Endothelial cell of umbilical vein (primary cell): ENCODE measurements around the gene UGT1A5. TPM values are rescaled to one million over a fixed set of nuclear protein-coding genes. Genes with fewer than 3 reads are reported as not detected.

Experiments
- BruUV-seq: library from RNA; stranded (reverse); fragments of 400-500 nt; replicated peaks from 2 replicates; lab custom pipeline; 2021; lab: Mats Ljungman, UMichigan
- CTCF ChIA-PET: fragments of 300-600, 350-600 bp; sonication (Branson Sonifier 250); formaldehyde crosslinking; loops from one replicate; lab custom pipeline; 2021; ENCODE audit warnings: antibody characterized with exemption, inconsistent platforms; lab: Charles Lee
- POLR2A ChIA-PET: fragments of 300-600, 350-600 bp; sonication (Branson Sonifier 250); formaldehyde crosslinking; loops from one replicate; lab custom pipeline; 2021; ENCODE audit warnings: antibody characterized with exemption, inconsistent platforms; lab: Charles Lee
- DNase-seq: peaks from one replicate; pipeline ENCODE4 v3.0.0-alpha.2; 2011; ENCODE audit warnings: low read depth, low spot score
- FAIRE-seq: peaks from 2 replicates; lab custom pipeline; 2011; peaks lifted over from hg19 to GRCh38; lab: Jason Lieb, UNC
- H2AFZ ChIP-seq: 2 replicates; pipeline ENCODE4 v1.6.0; 2012; ENCODE audit warnings: low read depth, low read length, control low read depth, inconsistent platforms
- H3K27ac ChIP-seq: 2 replicates; pipeline ENCODE4 v1.5.1; 2011; ENCODE audit warnings: low read depth, mild to moderate bottlenecking, control low read depth, low read length, moderate library complexity; ENCODE audit not compliant: insufficient read depth
- H3K27me3 ChIP-seq, 2 experiments: 2 replicates each; pipeline versions ENCODE4 v1.6.0 to v1.6.1; 2011; ENCODE audit warnings: low read length in 2 of 2, mixed read lengths in 1 of 2; ENCODE audit not compliant: control insufficient read depth in 2 of 2, insufficient read depth in 2 of 2
- H3K36me3 ChIP-seq, 2 experiments: 2 replicates in 1 of 2; 3 replicates in 1 of 2; pipeline ENCODE4 v1.5.1; 2011; ENCODE audit warnings: low read length in 2 of 2, mild to moderate bottlenecking in 1 of 2, moderate library complexity in 1 of 2; ENCODE audit not compliant: control insufficient read depth in 2 of 2, insufficient read depth in 2 of 2; ENCODE audit errors: extremely low read depth in 1 of 2
- H3K4me1 ChIP-seq: 3 replicates; pipeline ENCODE4 v1.5.1; 2011; ENCODE audit warnings: mild to moderate bottlenecking, low read length; ENCODE audit not compliant: control insufficient read depth, insufficient read depth; ENCODE audit errors: extremely low read depth
- H3K4me2 ChIP-seq: 2 replicates; pipeline ENCODE4 v1.6.1; 2011; ENCODE audit warnings: low read length, control low read depth, mixed read lengths; ENCODE audit not compliant: insufficient read depth
- H3K4me3 ChIP-seq, 3 experiments: fragments of 200-600 bp in 1 of 3; sonication (generic), shearing (Covaris generic) in 1 of 3; replicated peaks in 1 of 3; 2 replicates each; pipeline ENCODE4 v1.5.1; 2011 to 2016; ENCODE audit warnings: control low read depth in 3 of 3, low read length in 3 of 3, mild to moderate bottlenecking in 2 of 3, inconsistent platforms in 1 of 3, low read depth in 1 of 3, moderate library complexity in 1 of 3; ENCODE audit not compliant: insufficient read depth in 1 of 3
- H3K79me2 ChIP-seq: 2 replicates; pipeline ENCODE4 v1.6.0; 2012; ENCODE audit warnings: low read length, inconsistent platforms; ENCODE audit not compliant: control insufficient read depth, insufficient read depth
- H3K9ac ChIP-seq: replicated peaks from 2 replicates; pipeline ENCODE3; 2011; ENCODE audit warnings: low read length, control low read depth; ENCODE audit not compliant: insufficient read depth; ENCODE audit errors: extremely low read depth
- H3K9me1 ChIP-seq: replicated peaks from 3 replicates; pipeline ENCODE4 v1.6.0; 2011; ENCODE audit warnings: mild to moderate bottlenecking, low read length; ENCODE audit not compliant: control insufficient read depth, insufficient read depth; ENCODE audit errors: extremely low read depth
- H3K9me3 ChIP-seq: replicated peaks from 2 replicates; pipeline ENCODE4 v1.5.1; 2012; ENCODE audit warnings: low read length, inconsistent platforms; ENCODE audit not compliant: control insufficient read depth, insufficient read depth
- H4K20me1 ChIP-seq: replicated peaks from 2 replicates; pipeline ENCODE3; 2011; ENCODE audit warnings: mild to moderate bottlenecking, low read length; ENCODE audit not compliant: control insufficient read depth, insufficient read depth; ENCODE audit errors: extremely low read depth
- EZH2 ChIP-seq: IDR thresholded peaks from 2 replicates; pipeline ENCODE4 v1.6.1; 2012; ENCODE audit warnings: borderline replicate concordance, low read depth, mild to moderate bottlenecking, moderate library complexity, low read length, inconsistent platforms; ENCODE audit not compliant: severe bottlenecking
- FOS ChIP-seq: IDR thresholded peaks from 2 replicates; pipeline ENCODE4 v1.6.1; 2011; ENCODE audit warnings: mild to moderate bottlenecking, low read length, moderate library complexity, borderline replicate concordance; ENCODE audit not compliant: insufficient read depth
- GATA2 ChIP-seq: IDR thresholded peaks from 2 replicates; pipeline ENCODE4 v1.7.0; 2011; ENCODE audit warnings: low read depth, mild to moderate bottlenecking, moderate library complexity, mixed read lengths, low read length; ENCODE audit not compliant: insufficient read length, insufficient read depth
- JUN ChIP-seq: IDR thresholded peaks from 2 replicates; pipeline ENCODE4 v1.6.1; 2011; ENCODE audit warnings: borderline replicate concordance, low read depth; ENCODE audit not compliant: insufficient read length, insufficient read depth
- MYC ChIP-seq: IDR thresholded peaks from one replicate; pipeline ENCODE4 v1.6.1; 2011; ENCODE audit warnings: mild to moderate bottlenecking, low read depth, low read length
- POLR2A ChIP-seq: IDR thresholded peaks from 2 replicates; pipeline ENCODE4 v1.6.1; 2012; ENCODE audit warnings: low read depth, mild to moderate bottlenecking, control low read depth, low read length
- POLR2AphosphoS5 ChIP-seq: IDR thresholded peaks from 2 replicates; pipeline ENCODE4 v1.6.1; 2012; ENCODE audit warnings: low read depth, mild to moderate bottlenecking, control low read depth, low read length, moderate library complexity; ENCODE audit not compliant: insufficient read depth
- dilution Hi-C: fragments of 300-500 bp; cut with MboI; formaldehyde crosslinking; loops from one replicate; pipeline ENCODE4 v1.15.0; 2019; ENCODE audit warnings: low sequenced_read_pairs; ENCODE audit not compliant: extremely low pct_ligation_motif_present
- intact Hi-C: fragments of 100-400 bp; cut with micrococcal nuclease; formaldehyde crosslinking; loops from one replicate; pipeline ENCODE4 v1.10.0; 2022
- polyA plus RNA-seq, 4 experiments: library from polyadenylated mRNA; depleted of rRNA in 3 of 4; stranded (reverse) in 3 of 4; unstranded in 1 of 4; fragments of >200 nt; gene quantifications; 2 replicates each; pipeline versions ENCODE4 v1.2.1 to v1.2.3, GENCODE V29; 2011 to 2012; ENCODE audit warnings: missing spikeins in 1 of 4
- total RNA-seq: library from RNA; stranded (reverse); gene quantifications from 2 replicates; pipeline ENCODE4 v1.2.3, GENCODE V29; 2021
- TF ChIP-seq, protein P1 (sequence below): IDR thresholded peaks from 2 replicates; pipeline ENCODE4 v1.6.1; 2011; ENCODE audit not compliant: insufficient read depth, insufficient read length
- TF ChIP-seq, protein P2 (sequence below), 2 donors: IDR thresholded peaks; 1 replicate in 1 of 2; 2 replicates in 1 of 2; pipeline ENCODE4 v1.5.1; 2011; ENCODE audit warnings: low read length in 2 of 2, mild to moderate bottlenecking in 2 of 2, moderate library complexity in 2 of 2, control low read depth in 1 of 2, inconsistent platforms in 1 of 2, low read depth in 1 of 2; ENCODE audit not compliant: insufficient read depth in 1 of 2; ENCODE audit errors: extremely low read depth in 1 of 2

Gene UGT1A5
- total and polyA plus RNA-seq, 2 donors (not counting 3 experiments of a cell fraction or from before 2014, with no cell fraction given): not detected

DNA sequence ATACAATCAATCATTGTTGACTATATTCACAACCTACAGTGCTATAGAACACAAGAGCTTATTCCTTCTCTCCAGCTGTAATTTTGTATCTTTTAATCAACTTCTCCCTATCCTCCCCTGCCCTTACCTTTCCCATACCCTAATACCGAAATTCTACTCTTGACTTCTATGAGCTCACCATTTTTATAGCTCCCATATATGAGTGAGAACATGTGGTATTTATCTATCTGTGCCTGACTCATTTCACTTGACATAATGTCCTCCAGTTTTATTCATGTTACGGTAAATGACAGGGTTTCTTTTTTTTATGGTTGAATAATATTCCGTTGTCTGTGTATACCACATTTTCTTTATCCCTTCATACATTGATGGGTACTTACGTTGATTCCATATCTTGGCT lies 68.1 kb downstream of the UGT1A5 start:
- Histone ChIP-seq H3K9me3 (no peaks in the 10 kb centered on the region), H3K27me3 (no peaks in the 10 kb centered on the region), H3K9ac (no peak overlapping the region), H4K20me1 (no peaks in the 10 kb centered on the region), H3K4me2 (no peak overlapping the region), H2AFZ (no peak overlapping the region), H3K4me3 (no peak overlapping the region), H3K9me1 (no peaks in the 10 kb centered on the region), H3K36me3 (no peaks in the 10 kb centered on the region), H3K79me2 (no peaks in the 10 kb centered on the region), H3K4me1 (no peaks in the 10 kb centered on the region), H3K27ac (no peak overlapping the region)
- ChIA-PET POLR2A (no interaction called here), CTCF (no interaction called here)
- no peak for DNase-seq
- TF ChIP-seq JUN: no peak
- TF ChIP-seq POLR2A: no peak
- no peak for TF ChIP-seq MYC
- TF ChIP-seq, protein P1, sequence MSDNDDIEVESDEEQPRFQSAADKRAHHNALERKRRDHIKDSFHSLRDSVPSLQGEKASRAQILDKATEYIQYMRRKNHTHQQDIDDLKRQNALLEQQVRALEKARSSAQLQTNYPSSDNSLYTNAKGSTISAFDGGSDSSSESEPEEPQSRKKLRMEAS: no peak
- TF ChIP-seq EZH2: no peak
- TF ChIP-seq FOS: no peak
- no peak for TF ChIP-seq GATA2
- TF ChIP-seq, protein P2, sequence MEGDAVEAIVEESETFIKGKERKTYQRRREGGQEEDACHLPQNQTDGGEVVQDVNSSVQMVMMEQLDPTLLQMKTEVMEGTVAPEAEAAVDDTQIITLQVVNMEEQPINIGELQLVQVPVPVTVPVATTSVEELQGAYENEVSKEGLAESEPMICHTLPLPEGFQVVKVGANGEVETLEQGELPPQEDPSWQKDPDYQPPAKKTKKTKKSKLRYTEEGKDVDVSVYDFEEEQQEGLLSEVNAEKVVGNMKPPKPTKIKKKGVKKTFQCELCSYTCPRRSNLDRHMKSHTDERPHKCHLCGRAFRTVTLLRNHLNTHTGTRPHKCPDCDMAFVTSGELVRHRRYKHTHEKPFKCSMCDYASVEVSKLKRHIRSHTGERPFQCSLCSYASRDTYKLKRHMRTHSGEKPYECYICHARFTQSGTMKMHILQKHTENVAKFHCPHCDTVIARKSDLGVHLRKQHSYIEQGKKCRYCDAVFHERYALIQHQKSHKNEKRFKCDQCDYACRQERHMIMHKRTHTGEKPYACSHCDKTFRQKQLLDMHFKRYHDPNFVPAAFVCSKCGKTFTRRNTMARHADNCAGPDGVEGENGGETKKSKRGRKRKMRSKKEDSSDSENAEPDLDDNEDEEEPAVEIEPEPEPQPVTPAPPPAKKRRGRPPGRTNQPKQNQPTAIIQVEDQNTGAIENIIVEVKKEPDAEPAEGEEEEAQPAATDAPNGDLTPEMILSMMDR (IDR thresholded peaks at IDR 0.05; ENCODE audit: extremely low read depth in 1 of 2, insufficient read depth in 1 of 2, low read depth in 1 of 2, low read length in 2 of 2): no peak
- TF ChIP-seq POLR2AphosphoS5: no peak
- no TSS peak for BruUV-seq
- FAIRE-seq: no peak
- dilution Hi-C loops: no loop called here
- intact Hi-C loops: no loop called here
